Right atrium auricular region (tissue), 2 donors: ENCODE results near the gene ADPRHL1. TPM values are rescaled to one million over a fixed set of nuclear protein-coding genes. Genes with fewer than 3 reads are reported as not detected.
"Not testable (repeated sequence)": the region's sequence is repeated elsewhere in the genome, so short reads cannot be mapped to it uniquely, and the experiment has no call there.

Experiments used
- DNase-seq: peaks from one replicate; pipeline ENCODE4 v3.0.0-alpha.2; 2019; ENCODE audit warnings: low spot score
- H3K27ac ChIP-seq, 2 donors: fragments of 200-600 bp; sonication (generic); 1 replicate in 1 of 2; 2 replicates in 1 of 2; pipeline ENCODE4 v1.5.1; 2016 to 2019
- H3K27me3 ChIP-seq, 2 donors: fragments of 200-600 bp; sonication (generic); one replicate each; pipeline versions ENCODE4 v1.5.1 to v1.6.0; 2017 to 2019
- H3K36me3 ChIP-seq: fragments of 200-600 bp; sonication (generic); one replicate; pipeline ENCODE4 v1.5.1; 2016
- H3K4me1 ChIP-seq, 2 donors: fragments of 200-600 bp; sonication (generic); one replicate each; pipeline versions ENCODE4 v1.5.1 to v1.6.0; 2017 to 2019
- H3K4me3 ChIP-seq, 2 donors: fragments of 200-600 bp; sonication (generic); 1 replicate in 1 of 2; 2 replicates in 1 of 2; pipeline ENCODE4 v1.5.1; 2017 to 2019; ENCODE audit warnings: mild to moderate bottlenecking in 1 of 2, moderate library complexity in 1 of 2
- H3K9me3 ChIP-seq, 2 donors: fragments of 200-600 bp; sonication (generic); one replicate each; pipeline ENCODE4 v1.5.1; 2019
- CTCF ChIP-seq, 2 donors: fragments of 200-600 bp; sonication (generic); IDR thresholded peaks; one replicate each; pipeline ENCODE4 v1.5.1; 2019; ENCODE audit warnings: antibody characterized with exemption in 2 of 2
- total RNA-seq, 2 donors: library from RNA; depleted of rRNA; stranded (reverse); fragments of >200 nt; gene quantifications; one replicate each; pipeline ENCODE4 v1.1.0, GENCODE V29; 2016

ADPRHL1 gene
- total RNA-seq, 2 donors from 2014 or later = 222 to 329 TPM

GRCh38 chr13:113378825-113379224 lies 74.5 kb downstream of the ADPRHL1 start:
- Histone ChIP-seq H3K27ac (no peak overlapping the region), H3K4me3 (no peak overlapping the region), H3K9me3 (peaks cover 0 to 8% of the 10 kb centered on the region in 2 donors), H3K27me3 (no peaks in the 10 kb centered on the region), H3K4me1 (no peaks in the 10 kb centered on the region), H3K36me3 (no peaks in the 10 kb centered on the region)
- DNase-seq = no peak
- no peak for TF ChIP-seq CTCF (IDR thresholded peaks at IDR 0.05)

- Histone ChIP-seq H3K36me3 (no peaks in the 10 kb centered on the region), H3K27me3 (no peaks in the 10 kb centered on the region), H3K27ac (no peak overlapping the region), H3K4me1 (no peaks in the 10 kb centered on the region), H3K4me3 (no peak overlapping the region), H3K9me3 (no peaks in the 10 kb centered on the region)
- no peak for TF ChIP-seq CTCF (IDR thresholded peaks at IDR 0.05)
- no peak for DNase-seq
Measured at GRCh38 chr13:113374511-113375175, 78.6 kb downstream of the ADPRHL1 start.

- no peak overlapping the region for H3K27ac ChIP-seq
- H3K36me3 ChIP-seq = no peaks in the 10 kb centered on the region
- DNase-seq = no peak
- no peaks in the 10 kb centered on the region for H3K9me3 ChIP-seq
- H3K4me1 ChIP-seq = no peaks in the 10 kb centered on the region
- no peaks in the 10 kb centered on the region for H3K27me3 ChIP-seq
- no peak for TF ChIP-seq CTCF (IDR thresholded peaks at IDR 0.05)
- H3K4me3 ChIP-seq = no peak overlapping the region
Measured at GRCh38 chr13:113373811-113374485, 79.3 kb downstream of the ADPRHL1 start.

- not testable (repeated sequence) for H3K9me3 ChIP-seq, H3K4me1 ChIP-seq, DNase-seq, H3K27ac ChIP-seq, H3K27me3 ChIP-seq, H3K4me3 ChIP-seq, H3K36me3 ChIP-seq
Measured at GRCh38 chr13:113371701-113372100, 81.6 kb downstream of the ADPRHL1 start.

- H3K27ac ChIP-seq = no peak overlapping the region
- no peak for DNase-seq
- no peaks in the 10 kb centered on the region for H3K27me3 ChIP-seq
- no peak for TF ChIP-seq CTCF (IDR thresholded peaks at IDR 0.05)
- no peak overlapping the region for H3K4me3 ChIP-seq
- no peaks in the 10 kb centered on the region for H3K9me3 ChIP-seq
- no peaks in the 10 kb centered on the region for H3K4me1 ChIP-seq
- H3K36me3 ChIP-seq = no peaks in the 10 kb centered on the region
Measured at GRCh38 chr13:113371061-113371460, 82.2 kb downstream of the ADPRHL1 start.

- Histone ChIP-seq H3K4me1 (peaks cover 0 to under 1% of the 10 kb centered on the region in 2 donors), H3K4me3 (no peak overlapping the region), H3K27me3 (no peaks in the 10 kb centered on the region), H3K9me3 (no peaks in the 10 kb centered on the region), H3K36me3 (no peaks in the 10 kb centered on the region), H3K27ac (no peak overlapping the region)
- no peak for TF ChIP-seq CTCF (IDR thresholded peaks at IDR 0.05)
- DNase-seq = peak; percentile 36
Measured at GRCh38 chr13:113369881-113370280, 83.4 kb downstream of the ADPRHL1 start.
